Smooth muscle cell (in vitro differentiated cells): ENCODE results near the gene RAD51B. TPM values are rescaled to one million over a fixed set of nuclear protein-coding genes. Genes with fewer than 3 reads are reported as not detected.

Experiments used
- DNase-seq: peaks from one replicate; lab custom pipeline; 2025; ENCODE audit not compliant: unreplicated experiment; lab: John Stamatoyannopoulos, UW
- H2AFZ ChIP-seq: fragments of 200-600 bp; sonication (generic); 2 replicates; pipeline ENCODE4 v1.6.0; 2016; ENCODE audit warnings: antibody characterized with exemption, low read depth, mild to moderate bottlenecking
- H3F3A ChIP-seq: fragments of 200-600 bp; sonication (generic); 2 replicates; pipeline ENCODE4 v1.6.0; 2017; ENCODE audit warnings: antibody characterized with exemption, low read depth
- H3K27ac ChIP-seq: fragments of 200-600 bp; sonication (generic); 2 replicates; pipeline ENCODE4 v1.5.1; 2016; ENCODE audit warnings: low read depth, mild to moderate bottlenecking
- H3K27me3 ChIP-seq: fragments of 200-600 bp; sonication (generic); 2 replicates; pipeline ENCODE4 v1.6.1; 2016; ENCODE audit warnings: low read depth, mild to moderate bottlenecking
- H3K36me3 ChIP-seq: fragments of 200-600 bp; sonication (generic); 2 replicates; pipeline ENCODE4 v1.5.1; 2016; ENCODE audit warnings: low read depth
- H3K4me1 ChIP-seq: fragments of 200-600 bp; sonication (generic); 2 replicates; pipeline ENCODE4 v1.5.1; 2016; ENCODE audit warnings: low read depth
- H3K4me2 ChIP-seq: fragments of 200-600 bp; sonication (generic); 2 replicates; pipeline ENCODE4 v1.6.0; 2016; ENCODE audit warnings: mild to moderate bottlenecking
- H3K4me3 ChIP-seq: fragments of 200-600 bp; sonication (generic); 2 replicates; pipeline ENCODE4 v1.5.1; 2016; ENCODE audit warnings: mild to moderate bottlenecking
- H3K79me2 ChIP-seq: fragments of 200-600 bp; sonication (generic); 2 replicates; pipeline ENCODE4 v1.6.0; 2016; ENCODE audit warnings: low read depth, mild to moderate bottlenecking
- H3K9ac ChIP-seq: fragments of 200-600 bp; sonication (generic); 2 replicates; pipeline ENCODE4 v1.6.0; 2016; ENCODE audit warnings: low read depth
- H3K9me3 ChIP-seq: fragments of 200-600 bp; sonication (generic); replicated peaks from 2 replicates; pipeline ENCODE4 v1.5.1; 2016; ENCODE audit warnings: low read depth
- H4K20me1 ChIP-seq: fragments of 200-600 bp; sonication (generic); 2 replicates; pipeline ENCODE4 v1.6.0; 2016; ENCODE audit warnings: low read depth
- WGBS: methylation state at CpG from one replicate; pipeline ENCODE4 v1.1.7; 2016; ENCODE audit warnings: low lambda C conversion rate; 5-methylcytosine and 5-hydroxymethylcytosine counted together
- polyA plus RNA-seq: library from polyadenylated mRNA; unstranded; fragments of >200 nt; fragmentation: Nextera tagmentation; extraction: Ambion mirVana; gene quantifications from 2 replicates; pipeline ENCODE4 v1.2.1, GENCODE V29; 2016
- total RNA-seq: library from RNA; depleted of rRNA; stranded (reverse); fragments of >200 nt; gene quantifications from 2 replicates; pipeline ENCODE4 v1.2.3, GENCODE V29; 2014
- TF ChIP-seq, protein P1 (sequence below): fragments of 200-600 bp; sonication (generic); IDR thresholded peaks from 2 replicates; pipeline ENCODE4 v1.5.1; 2017; ENCODE audit warnings: borderline replicate concordance, mild to moderate bottlenecking, antibody characterized with exemption; ENCODE audit not compliant: insufficient read depth, poor library complexity, severe bottlenecking

RAD51B gene
- total and polyA plus RNA-seq, 2 experiments from 2014 or later = 4.6 to 5.3 TPM

DNA sequence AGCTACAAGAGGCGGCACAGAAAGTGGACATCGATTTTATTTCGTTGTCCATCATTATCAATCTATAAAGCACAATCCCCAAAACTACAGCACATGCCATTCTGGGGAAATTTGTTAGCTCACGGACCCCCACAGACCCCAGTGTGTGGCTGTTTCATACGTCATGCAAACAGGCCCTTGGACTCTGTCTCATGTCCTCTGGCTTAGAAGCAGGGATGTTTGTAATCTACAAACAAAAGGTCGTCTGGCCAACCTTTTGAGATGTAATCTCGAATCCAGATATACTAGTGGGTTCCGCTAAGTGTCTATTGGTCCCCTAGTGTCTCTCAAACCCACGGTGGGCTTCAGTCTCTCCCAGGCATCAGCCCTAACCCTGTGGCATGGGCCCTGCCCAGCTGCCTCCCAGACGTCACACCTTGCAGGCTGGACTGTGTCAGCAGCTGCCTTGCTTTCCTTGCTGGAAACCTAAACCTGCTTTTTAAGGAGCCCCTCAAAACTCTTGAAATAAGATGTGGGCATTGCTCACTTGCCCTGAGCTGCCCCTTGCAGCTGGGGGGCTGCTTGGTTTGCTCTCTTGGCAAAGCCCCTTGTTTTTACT is 752.4 kb downstream of the RAD51B start:
- no peaks in the 10 kb centered on the region for H3K79me2 ChIP-seq
- no peak for DNase-seq
- no peak overlapping the region for H3K4me2 ChIP-seq
- no peaks in the 10 kb centered on the region for H3K36me3 ChIP-seq
- no peaks in the 10 kb centered on the region for H3K9me3 ChIP-seq
- no peak overlapping the region for H2AFZ ChIP-seq
- no peaks in the 10 kb centered on the region for H3K27me3 ChIP-seq
- H3K4me1 ChIP-seq = peaks cover 19% of the 10 kb centered on the region
- no peak overlapping the region for H3K9ac ChIP-seq
- no peaks in the 10 kb centered on the region for H4K20me1 ChIP-seq
- WGBS = 88% methylated on average over 10 of the region's 10 CpGs
- H3F3A ChIP-seq = peaks cover 4% of the 10 kb centered on the region
- H3K4me3 ChIP-seq = no peak overlapping the region
- H3K27ac ChIP-seq = no peak overlapping the region
- TF ChIP-seq, protein P1, sequence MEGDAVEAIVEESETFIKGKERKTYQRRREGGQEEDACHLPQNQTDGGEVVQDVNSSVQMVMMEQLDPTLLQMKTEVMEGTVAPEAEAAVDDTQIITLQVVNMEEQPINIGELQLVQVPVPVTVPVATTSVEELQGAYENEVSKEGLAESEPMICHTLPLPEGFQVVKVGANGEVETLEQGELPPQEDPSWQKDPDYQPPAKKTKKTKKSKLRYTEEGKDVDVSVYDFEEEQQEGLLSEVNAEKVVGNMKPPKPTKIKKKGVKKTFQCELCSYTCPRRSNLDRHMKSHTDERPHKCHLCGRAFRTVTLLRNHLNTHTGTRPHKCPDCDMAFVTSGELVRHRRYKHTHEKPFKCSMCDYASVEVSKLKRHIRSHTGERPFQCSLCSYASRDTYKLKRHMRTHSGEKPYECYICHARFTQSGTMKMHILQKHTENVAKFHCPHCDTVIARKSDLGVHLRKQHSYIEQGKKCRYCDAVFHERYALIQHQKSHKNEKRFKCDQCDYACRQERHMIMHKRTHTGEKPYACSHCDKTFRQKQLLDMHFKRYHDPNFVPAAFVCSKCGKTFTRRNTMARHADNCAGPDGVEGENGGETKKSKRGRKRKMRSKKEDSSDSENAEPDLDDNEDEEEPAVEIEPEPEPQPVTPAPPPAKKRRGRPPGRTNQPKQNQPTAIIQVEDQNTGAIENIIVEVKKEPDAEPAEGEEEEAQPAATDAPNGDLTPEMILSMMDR = no peak

DNA sequence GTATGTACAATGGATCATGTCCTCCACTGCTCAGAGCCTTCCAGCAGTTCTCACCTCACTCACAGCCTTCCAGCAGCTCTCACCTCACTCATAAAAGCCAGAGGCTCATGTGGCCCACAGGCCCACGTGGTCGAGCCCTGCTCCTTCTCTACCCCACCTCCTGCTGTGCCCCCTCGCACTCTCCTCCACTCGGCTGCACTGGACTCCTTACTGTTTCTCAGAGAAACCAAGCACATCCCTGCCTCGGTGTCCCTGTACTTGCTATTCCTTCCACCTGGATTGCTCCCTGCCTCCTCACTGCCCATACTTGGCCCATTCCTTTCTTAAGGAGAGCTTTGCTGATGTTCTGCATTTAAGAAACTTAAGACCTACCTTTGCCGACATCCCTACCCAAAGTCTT is 753.5 kb downstream of the RAD51B start:
- H3K4me2 ChIP-seq = no peak overlapping the region

DNA sequence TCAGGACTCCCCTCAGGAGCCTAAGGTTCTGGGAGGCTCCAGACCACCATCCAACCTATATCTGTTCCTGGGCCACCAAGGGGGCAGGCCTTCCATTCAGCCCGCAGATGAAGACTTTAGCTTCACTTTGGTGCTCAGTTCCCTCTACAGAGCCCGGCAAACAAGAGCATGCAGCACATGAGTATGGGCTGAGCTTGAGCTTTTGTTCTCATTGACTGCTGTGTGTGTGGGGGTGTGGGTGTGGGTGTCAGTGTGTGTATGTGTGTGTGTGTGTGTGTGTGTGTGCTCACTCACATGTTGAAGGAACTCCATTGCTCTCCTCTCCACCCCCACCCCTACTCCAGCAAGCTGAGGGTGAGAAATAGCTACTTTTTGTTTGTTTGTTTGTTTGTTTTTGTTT is 754.1 kb downstream of the RAD51B start:
- TF ChIP-seq, protein P1 = no peak
- no peak overlapping the region for H3K4me2 ChIP-seq
- WGBS = 98% methylated on average over 2 of the region's 2 CpGs
- H3F3A ChIP-seq = peaks cover 6% of the 10 kb centered on the region
- H3K79me2 ChIP-seq = no peaks in the 10 kb centered on the region
- no peak for DNase-seq
- no peaks in the 10 kb centered on the region for H3K27me3 ChIP-seq
- no peaks in the 10 kb centered on the region for H4K20me1 ChIP-seq
- no peak overlapping the region for H2AFZ ChIP-seq
- H3K9me3 ChIP-seq = no peaks in the 10 kb centered on the region
- H3K36me3 ChIP-seq = no peaks in the 10 kb centered on the region
- H3K4me3 ChIP-seq = no peak overlapping the region
- no peak overlapping the region for H3K27ac ChIP-seq
- H3K9ac ChIP-seq = no peak overlapping the region
- H3K4me1 ChIP-seq = peaks cover 17% of the 10 kb centered on the region

More for the DNA sequence above, 753.5 kb downstream of the RAD51B start:
- H3K4me1 ChIP-seq = peaks cover 19% of the 10 kb centered on the region
- no peak overlapping the region for H3K27ac ChIP-seq
- H3K9ac ChIP-seq = no peak overlapping the region
- no peak for DNase-seq
- TF ChIP-seq, protein P1 = no peak
- H3K79me2 ChIP-seq = no peaks in the 10 kb centered on the region
- H3K36me3 ChIP-seq = no peaks in the 10 kb centered on the region
- H3K4me3 ChIP-seq = no peak overlapping the region
- no peak overlapping the region for H2AFZ ChIP-seq
- no peaks in the 10 kb centered on the region for H3K27me3 ChIP-seq
- no peaks in the 10 kb centered on the region for H3K9me3 ChIP-seq
- H4K20me1 ChIP-seq = no peaks in the 10 kb centered on the region
- peaks cover 6% of the 10 kb centered on the region for H3F3A ChIP-seq
- WGBS = 86% methylated on average over 6 of the region's 6 CpGs

DNA sequence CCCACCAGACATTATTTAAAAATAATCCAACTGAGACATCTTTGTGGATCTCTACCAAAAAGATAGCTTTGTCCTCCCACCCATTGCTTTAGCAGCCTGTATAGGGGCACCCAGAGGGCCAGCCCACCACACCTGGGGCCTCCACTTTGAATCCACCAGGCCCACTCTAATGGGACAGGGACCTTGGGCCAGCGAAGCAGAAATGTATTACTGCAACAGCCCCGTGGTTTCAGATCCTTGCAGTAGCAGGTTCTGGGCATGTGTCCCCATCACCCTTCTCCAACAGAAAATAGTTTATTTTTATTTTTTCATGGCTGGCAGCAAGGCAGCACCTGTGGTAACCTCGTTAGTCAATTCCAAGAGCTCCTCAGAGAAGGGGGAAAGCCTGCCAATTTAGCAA is 754.9 kb downstream of the RAD51B start:
- Histone ChIP-seq H3K9ac (no peak overlapping the region), H3F3A (peaks cover 6% of the 10 kb centered on the region)
- no peak for DNase-seq

More for the DNA sequence above, 754.9 kb downstream of the RAD51B start:
- 94% methylated on average over 3 of the region's 3 CpGs for WGBS
- no peak overlapping the region for H3K4me2 ChIP-seq
- no peaks in the 10 kb centered on the region for H3K27me3 ChIP-seq
- H3K9me3 ChIP-seq = no peaks in the 10 kb centered on the region
- peaks cover 16% of the 10 kb centered on the region for H3K4me1 ChIP-seq
- H3K36me3 ChIP-seq = no peaks in the 10 kb centered on the region
- H4K20me1 ChIP-seq = no peaks in the 10 kb centered on the region
- no peaks in the 10 kb centered on the region for H3K79me2 ChIP-seq
- no peak overlapping the region for H3K27ac ChIP-seq
- no peak overlapping the region for H3K4me3 ChIP-seq
- TF ChIP-seq, protein P1 = no peak
- no peak overlapping the region for H2AFZ ChIP-seq
